HG03045 (cell line): ENCODE data around the gene PGAM2.

Source experiments
- ATAC-seq: cut with Tn5 transposase; IDR thresholded peaks from one replicate; pipeline ENCODE4 v1.9.1; 2021; ENCODE audit warnings: mild to moderate bottlenecking, moderate library complexity; ENCODE audit not compliant: unreplicated experiment

PGAM2 gene

GRCh38 chr7:44065431-44066110, at the start of gene PGAM2:
TSS of gene PGAM2 (minus strand) at chr7:44065567. CDS start at chr7:44065529, 38 bp downstream.
- no peak for ATAC-seq

DNA sequence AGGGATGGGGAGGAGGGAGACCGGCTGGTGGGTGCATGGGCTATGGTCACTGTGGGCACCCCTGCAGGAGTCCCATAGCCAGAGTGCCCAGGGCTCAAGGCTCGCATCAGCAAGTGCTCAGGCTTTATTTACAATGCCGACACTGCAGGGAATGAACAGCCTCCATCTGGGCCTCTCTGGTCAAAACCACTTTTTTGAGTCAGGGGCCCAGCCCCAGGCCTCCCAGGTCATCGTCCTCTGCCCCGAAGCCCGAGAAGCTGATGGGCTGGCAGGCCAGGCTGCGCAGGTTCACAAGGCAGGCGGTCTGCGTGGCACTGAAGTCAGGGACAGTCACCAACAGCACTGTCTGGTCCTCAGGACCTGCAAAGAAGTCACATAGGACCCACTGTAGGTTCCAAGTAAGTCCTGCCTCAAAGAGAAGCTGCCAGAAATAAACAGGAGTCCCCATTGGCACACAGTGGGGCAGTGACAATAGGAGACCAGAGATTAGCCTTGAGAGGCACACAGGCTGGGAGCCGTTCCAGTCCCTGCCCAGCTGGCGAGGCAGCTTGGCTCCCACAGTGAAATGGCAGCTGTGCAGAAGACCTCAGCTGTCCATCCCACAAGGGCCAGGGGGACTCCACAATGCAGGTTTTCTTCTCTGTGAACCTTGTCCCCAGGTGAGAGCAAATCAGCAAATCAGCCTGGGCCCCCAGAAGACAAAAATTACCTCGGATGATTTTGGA, 49.4 kb upstream of the PGAM2 start:
- ATAC-seq = no peak

DNA sequence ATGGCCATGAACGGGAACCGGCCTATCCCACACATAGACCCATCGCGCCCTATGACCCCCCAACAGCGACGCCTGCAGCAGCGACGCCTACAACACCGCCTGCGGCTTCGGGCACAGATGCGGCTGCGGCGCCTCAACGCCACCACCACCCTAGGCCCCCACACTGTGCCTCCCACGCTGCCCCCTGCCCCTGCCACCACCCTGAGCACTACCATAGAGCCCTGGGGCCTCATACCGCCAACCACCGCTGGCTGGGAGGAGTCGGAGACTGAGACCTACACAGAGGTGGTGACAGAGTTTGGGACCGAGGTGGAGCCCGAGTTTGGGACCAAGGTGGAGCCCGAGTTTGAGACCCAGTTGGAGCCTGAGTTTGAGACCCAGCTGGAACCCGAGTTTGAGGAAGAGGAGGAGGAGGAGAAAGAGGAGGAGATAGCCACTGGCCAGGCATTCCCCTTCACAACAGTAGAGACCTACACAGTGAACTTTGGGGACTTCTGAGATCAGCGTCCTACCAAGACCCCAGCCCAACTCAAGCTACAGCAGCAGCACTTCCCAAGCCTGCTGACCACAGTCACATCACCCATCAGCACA, 48.5 kb upstream of the PGAM2 start:
- ATAC-seq = no peak

- no peak for ATAC-seq
Observed at GRCh38 chr7:44112997-44113763, 47.8 kb upstream of the PGAM2 start.

DNA sequence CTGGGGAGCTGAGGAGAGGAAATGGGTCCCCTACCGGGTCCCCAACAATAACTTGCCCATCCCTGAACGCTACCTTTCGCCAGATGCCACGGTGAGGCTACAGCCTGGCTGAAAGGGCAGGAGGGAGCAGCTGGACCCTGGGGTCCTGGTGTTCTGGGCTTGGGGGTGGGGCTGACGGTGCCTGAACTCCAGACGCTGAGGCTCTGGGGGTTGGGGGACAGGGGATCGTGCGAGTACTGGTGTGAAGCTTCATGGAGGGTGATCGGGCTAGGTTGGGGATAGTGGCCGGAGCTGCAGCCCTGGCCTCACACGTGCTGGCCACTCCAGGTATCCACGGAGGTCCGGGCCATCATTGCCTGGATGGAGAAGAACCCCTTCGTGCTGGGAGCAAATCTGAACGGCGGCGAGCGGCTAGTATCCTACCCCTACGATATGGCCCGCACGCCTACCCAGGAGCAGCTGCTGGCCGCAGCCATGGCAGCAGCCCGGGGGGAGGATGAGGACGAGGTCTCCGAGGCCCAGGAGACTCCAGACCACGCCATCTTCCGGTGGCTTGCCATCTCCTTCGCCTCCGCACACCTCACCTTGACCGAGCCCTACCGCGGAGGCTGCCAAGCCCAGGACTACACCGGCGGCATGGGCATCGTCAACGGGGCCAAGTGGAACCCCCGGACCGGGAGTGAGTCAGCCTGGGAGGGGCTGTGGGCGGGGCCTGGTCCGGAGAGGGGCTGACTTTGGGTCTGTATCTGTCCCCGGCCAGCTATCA, 47.0 kb upstream of the PGAM2 start:
- ATAC-seq = no peak

- ATAC-seq = no peak
Observed at GRCh38 chr7:44111761-44112160, 46.4 kb upstream of the PGAM2 start.

DNA sequence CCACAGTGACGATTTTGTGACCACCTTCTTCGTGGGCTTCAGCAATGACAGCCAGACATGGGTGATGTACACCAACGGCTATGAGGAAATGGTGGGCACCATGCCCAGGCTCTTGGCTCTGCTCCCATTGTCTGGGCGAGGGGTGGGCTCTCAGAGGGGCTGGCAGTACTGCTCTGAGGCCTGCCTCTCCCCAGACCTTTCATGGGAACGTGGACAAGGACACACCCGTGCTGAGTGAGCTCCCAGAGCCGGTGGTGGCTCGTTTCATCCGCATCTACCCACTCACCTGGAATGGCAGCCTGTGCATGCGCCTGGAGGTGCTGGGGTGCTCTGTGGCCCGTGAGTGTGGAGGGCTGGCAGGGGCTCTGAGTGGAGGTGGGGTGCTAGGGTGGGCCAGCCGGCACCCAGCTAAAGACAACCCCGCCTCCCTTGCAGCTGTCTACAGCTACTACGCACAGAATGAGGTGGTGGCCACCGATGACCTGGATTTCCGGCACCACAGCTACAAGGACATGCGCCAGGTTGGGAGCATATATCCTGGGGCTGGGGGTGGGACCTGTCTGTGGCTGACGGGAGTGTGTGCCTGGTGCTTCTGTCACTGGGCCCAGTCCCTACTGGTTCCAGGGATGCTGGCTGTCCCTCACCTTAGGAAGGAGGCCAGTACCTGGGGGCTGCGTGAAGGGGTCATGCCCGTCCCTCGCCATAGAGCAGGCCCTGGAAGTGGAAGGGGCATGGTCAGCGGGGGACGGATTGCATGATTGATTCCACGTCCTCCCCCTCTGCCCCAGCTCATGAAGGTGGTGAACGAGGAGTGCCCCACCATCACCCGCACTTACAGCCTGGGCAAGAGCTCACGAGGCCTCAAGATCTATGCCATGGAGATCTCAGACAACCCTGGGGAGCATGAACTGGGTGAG, 45.6 kb upstream of the PGAM2 start:
- no peak for ATAC-seq

GRCh38 chr7:44109991-44110390, 44.6 kb upstream of the PGAM2 start:
- ATAC-seq = no peak

DNA sequence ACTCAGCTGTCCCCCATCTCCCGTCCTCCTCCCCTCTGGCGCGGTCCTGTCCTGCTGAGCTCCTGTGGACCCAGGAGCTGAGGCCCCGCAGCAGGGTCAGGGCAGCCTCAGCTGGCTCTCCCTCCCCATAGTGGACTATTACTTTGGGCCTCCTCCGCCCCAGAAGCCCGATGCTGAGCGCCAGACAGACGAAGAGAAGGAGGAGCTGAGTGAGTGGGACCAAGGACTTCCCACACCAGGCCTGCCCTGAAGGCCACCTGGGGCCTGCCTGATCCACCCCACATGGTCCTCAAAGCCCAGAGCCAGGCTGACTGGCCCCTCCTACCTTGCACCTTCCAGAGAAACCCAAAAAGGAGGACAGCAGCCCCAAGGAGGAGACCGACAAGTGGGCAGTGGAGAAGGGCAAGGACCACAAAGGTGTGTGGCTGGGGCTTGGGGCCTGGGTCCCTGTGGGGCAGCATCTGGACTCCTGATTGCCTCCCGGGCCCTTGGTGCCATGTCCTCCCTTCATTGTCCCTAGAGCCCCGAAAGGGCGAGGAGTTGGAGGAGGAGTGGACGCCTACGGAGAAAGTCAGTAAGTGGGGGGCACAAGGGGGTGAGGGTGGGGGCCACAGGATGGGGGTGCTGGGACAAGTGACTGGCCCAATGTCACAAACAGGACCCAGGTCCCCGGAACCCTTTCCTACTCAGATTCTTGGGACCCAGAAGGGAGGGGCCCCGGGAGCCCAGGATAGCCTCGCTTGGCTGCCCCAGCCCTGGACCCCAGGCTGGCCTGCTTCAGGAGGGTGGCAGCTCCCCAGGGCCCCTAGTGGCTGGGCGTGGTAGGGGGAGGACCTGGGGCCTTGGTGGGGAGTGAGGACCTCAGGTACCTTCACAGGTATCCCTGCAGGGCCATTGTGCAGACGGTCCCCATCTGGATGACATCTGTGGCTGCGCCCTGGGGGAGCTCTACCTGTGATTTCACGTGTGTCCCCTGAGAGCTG, 43.7 kb upstream of the PGAM2 start:
- ATAC-seq = no peak

- no peak for ATAC-seq
Observed at GRCh38 chr7:44107961-44108767, 42.8 kb upstream of the PGAM2 start.

- no peak for ATAC-seq
Observed at GRCh38 chr7:44107116-44107960, 42.0 kb upstream of the PGAM2 start.

DNA sequence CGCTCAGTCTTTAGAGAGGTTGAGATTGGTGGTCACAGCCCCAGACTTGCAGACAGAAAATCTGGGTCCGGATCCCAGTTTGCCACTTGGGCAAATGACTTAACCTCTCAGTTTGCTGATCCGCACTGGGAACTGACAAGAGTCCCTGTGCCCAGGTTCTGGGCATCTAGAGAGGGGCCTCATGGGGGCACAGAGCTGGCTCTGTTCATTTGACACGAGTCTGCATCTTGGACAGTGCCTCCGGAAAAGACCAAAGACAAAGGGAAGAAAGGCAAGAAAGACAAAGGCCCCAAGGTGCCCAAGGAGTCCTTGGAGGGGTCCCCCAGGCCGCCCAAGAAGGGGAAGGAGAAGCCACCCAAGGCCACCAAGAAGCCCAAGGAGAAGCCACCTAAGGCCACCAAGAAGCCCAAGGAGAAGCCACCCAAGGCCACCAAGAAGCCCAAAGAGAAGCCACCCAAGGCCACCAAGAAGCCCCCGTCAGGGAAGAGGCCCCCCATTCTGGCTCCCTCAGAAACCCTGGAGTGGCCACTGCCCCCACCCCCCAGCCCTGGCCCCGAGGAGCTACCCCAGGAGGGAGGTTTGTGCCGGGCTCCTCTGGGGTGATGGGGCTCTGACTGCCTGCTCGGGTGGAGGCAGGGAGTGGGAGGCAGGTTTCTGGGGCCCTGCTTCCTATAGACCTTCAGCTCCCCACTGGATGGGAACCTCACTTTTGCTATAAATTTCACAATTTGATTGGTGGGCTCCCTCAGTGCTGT, 41.1 kb upstream of the PGAM2 start:
- ATAC-seq = no peak

GRCh38 chr7:44105832-44106231, 40.5 kb upstream of the PGAM2 start:
- ATAC-seq = no peak

DNA sequence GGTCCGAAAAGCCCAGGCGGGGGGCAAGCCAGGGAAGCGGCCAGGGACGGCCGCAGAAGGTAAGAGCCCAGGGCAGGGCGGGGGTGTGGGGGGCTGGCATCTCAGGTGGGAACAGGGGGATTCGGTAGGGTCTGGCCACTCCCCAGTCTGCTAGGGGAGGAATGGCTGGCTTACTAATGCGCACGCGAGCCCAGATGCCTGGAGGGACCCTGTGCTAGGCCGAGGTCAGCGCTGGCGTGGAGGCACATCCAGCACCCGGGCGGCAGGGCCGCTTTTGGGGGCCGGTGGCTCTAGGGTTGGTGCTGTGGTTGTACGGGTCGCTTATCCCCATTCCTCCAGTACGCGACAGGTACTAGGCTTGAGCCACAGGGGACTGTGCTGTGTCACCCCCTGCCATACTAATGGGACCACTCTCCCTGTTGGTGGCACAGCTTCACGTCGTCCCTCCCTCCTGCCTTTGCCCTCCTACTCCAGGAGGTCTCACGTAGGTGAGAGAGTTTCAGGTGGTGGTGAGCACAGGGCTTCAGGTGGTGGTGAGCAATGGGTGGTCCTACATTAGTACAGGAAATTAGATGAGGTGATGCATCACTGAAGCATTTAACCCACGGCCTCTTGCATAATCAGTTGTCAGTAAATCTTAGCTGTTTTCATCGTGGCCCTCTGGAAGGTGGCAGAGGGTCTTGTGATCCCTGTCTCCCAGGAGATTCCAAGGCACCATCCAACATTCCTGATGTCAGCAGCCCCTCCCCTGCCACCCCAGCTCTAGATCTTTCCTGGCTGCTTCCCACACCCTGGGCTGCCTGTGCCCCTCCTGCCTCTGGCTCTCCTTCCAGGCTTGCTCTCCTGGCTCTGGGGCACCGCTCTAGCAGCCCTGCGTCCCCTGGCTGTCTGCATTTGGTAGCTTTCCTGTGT, 39.7 kb upstream of the PGAM2 start:
- ATAC-seq = no peak
